IgD-negative memory B cell (primary cell): ENCODE measurements around the gene RPF1. TPM values are rescaled to one million over a fixed set of nuclear protein-coding genes. Genes with fewer than 3 reads are reported as not detected.
"Not testable (repeated sequence)": the region's sequence is repeated elsewhere in the genome, so short reads cannot be mapped to it uniquely, and the experiment has no call there.

Source experiments
- H3K27ac Mint-ChIP-seq, 3 donors: one replicate each; pipeline ENCODE4 v1.8.0; 2020 to 2022; ENCODE audit warnings: mild to moderate bottlenecking in 3 of 3, mixed read lengths in 3 of 3, moderate library complexity in 1 of 3
- H3K27me3 Mint-ChIP-seq: one replicate; pipeline ENCODE4 v1.8.0; 2021; ENCODE audit warnings: mixed read lengths
- H3K36me3 Mint-ChIP-seq: one replicate; pipeline ENCODE4 v1.8.0; 2020; ENCODE audit warnings: mild to moderate bottlenecking, mixed read lengths
- H3K4me1 Mint-ChIP-seq, 3 donors: one replicate each; pipeline ENCODE4 v1.8.0; 2020 to 2022; ENCODE audit warnings: mixed read lengths in 3 of 3, mild to moderate bottlenecking in 1 of 3
- H3K4me3 Mint-ChIP-seq, 4 donors: one replicate each; pipeline ENCODE4 v1.8.0; 2020 to 2022; ENCODE audit warnings: mild to moderate bottlenecking in 4 of 4, mixed read lengths in 4 of 4, moderate library complexity in 3 of 4
- H3K9me3 Mint-ChIP-seq, 3 donors: one replicate each; pipeline ENCODE4 v1.8.0; 2020 to 2021; ENCODE audit warnings: mixed read lengths in 3 of 3, mild to moderate bottlenecking in 1 of 3
- polyA plus RNA-seq: library from polyadenylated mRNA; unstranded; fragments of 300-500 nt; fragmentation: Illumina TruSeq; gene quantifications from one replicate; pipeline ENCODE4 v1.2.3, GENCODE V29; 2021

The RPF1 gene, protein sequence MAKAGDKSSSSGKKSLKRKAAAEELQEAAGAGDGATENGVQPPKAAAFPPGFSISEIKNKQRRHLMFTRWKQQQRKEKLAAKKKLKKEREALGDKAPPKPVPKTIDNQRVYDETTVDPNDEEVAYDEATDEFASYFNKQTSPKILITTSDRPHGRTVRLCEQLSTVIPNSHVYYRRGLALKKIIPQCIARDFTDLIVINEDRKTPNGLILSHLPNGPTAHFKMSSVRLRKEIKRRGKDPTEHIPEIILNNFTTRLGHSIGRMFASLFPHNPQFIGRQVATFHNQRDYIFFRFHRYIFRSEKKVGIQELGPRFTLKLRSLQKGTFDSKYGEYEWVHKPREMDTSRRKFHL
- 55.2 TPM for polyA plus RNA-seq

GRCh38 chr1:84478876-84479868 is at the start of gene RPF1:
TSS of gene RPF1 (plus strand) at chr1:84479266. CDS start at chr1:84479282, 16 bp downstream.
- H3K4me3 Mint-ChIP-seq = peak within 1 kb of the TSS; percentile 96 to 100 (median 99)

DNA sequence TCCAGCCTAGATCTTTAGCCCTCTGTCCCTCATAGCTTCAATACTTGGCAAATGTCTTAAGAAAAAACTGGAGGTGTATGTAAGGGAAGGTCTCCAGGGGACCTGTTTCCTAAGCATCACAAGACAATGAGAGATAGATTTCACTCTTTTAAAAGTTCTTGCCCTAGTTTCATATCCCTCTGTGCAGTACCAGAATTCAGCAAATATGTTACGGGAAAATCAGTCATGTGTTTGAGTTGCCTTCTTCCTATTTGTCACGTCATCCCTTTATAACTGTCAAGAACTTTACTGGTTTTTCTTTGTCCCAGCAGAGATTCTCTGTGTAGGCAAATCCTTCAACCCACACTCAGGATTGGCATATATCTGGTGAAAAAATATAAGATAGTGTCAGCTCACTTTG is 48.5 kb upstream of the RPF1 start:
- no peak overlapping the region for H3K27ac Mint-ChIP-seq
- H3K4me3 Mint-ChIP-seq = peak overlapping the region in 1 of 4 donors; percentile 24
- peaks cover 5% of the 10 kb centered on the region for H3K36me3 Mint-ChIP-seq
- H3K27me3 Mint-ChIP-seq = no peaks in the 10 kb centered on the region
- peaks cover 8 to 10% (median 9%) of the 10 kb centered on the region in 3 donors for H3K4me1 Mint-ChIP-seq
- H3K9me3 Mint-ChIP-seq = peaks cover 5 to 12% (median 9%) of the 10 kb centered on the region in 3 donors

More at GRCh38 chr1:84478876-84479868, at the start of gene RPF1:
- Mint-ChIP-seq H3K27me3 (peaks cover 16% of the 10 kb centered on the region), H3K27ac (peak within 1 kb of the TSS; percentile 91 to 100 (median 97)), H3K36me3 (peaks cover 10% of the 10 kb centered on the region), H3K4me1 (peaks cover 26 to 41% (median 31%) of the 10 kb centered on the region in 3 donors), H3K9me3 (peaks cover 7 to 15% (median 8%) of the 10 kb centered on the region in 3 donors)

- peaks cover 5% of the 10 kb centered on the region for H3K36me3 Mint-ChIP-seq
- H3K27me3 Mint-ChIP-seq = no peaks in the 10 kb centered on the region
- peak overlapping the region; percentile 53 to 86 (median 70) for H3K4me3 Mint-ChIP-seq
- peaks cover 5 to 12% (median 9%) of the 10 kb centered on the region in 3 donors for H3K9me3 Mint-ChIP-seq
- H3K27ac Mint-ChIP-seq = peak overlapping the region; percentile 12 to 59 (median 30)
- peaks cover 8 to 11% (median 10%) of the 10 kb centered on the region in 3 donors for H3K4me1 Mint-ChIP-seq
Measured at GRCh38 chr1:84433258-84434080, 45.6 kb upstream of the RPF1 start.

DNA sequence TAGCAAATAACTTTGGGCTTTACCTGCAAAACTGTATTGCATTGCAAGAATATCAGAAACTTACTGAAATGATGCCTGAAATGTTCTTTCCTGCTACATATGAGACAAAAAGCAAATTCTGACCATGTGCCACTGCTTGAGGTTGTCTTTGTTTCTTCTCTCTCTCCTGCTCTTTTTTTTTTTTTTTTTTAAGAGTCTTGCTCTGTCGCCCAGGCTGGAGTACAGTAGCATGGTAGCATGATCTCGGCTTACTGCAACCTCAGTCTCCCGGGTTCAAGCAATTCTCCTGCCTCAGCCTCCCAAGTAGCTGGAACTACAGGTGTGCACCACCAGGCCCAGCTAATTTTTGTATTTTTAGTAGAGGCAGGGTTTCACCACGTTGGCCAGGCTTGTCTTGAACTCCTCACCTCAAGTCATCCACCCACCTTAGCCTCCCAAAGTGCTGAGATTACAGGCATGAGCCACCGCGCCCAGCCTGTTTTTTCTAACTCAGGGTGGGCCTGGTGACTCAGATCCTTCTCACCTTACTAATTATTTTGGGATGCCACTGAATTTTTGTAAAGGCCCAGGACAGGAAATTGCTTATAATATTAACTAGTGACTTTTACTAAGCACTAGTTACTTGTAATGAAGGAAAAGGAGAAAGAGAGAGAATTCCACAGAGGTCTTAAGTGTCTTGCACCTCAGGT is 44.8 kb upstream of the RPF1 start:
- peak overlapping the region; percentile 12 to 30 (median 26) for H3K27ac Mint-ChIP-seq
- H3K4me3 Mint-ChIP-seq = peak overlapping the region in 2 of 4 donors; percentile 53 to 85
- peaks cover 8 to 11% (median 10%) of the 10 kb centered on the region in 3 donors for H3K4me1 Mint-ChIP-seq
- no peaks in the 10 kb centered on the region for H3K27me3 Mint-ChIP-seq
- H3K36me3 Mint-ChIP-seq = peaks cover 5% of the 10 kb centered on the region
- H3K9me3 Mint-ChIP-seq = peaks cover 5 to 12% (median 7%) of the 10 kb centered on the region in 3 donors

DNA sequence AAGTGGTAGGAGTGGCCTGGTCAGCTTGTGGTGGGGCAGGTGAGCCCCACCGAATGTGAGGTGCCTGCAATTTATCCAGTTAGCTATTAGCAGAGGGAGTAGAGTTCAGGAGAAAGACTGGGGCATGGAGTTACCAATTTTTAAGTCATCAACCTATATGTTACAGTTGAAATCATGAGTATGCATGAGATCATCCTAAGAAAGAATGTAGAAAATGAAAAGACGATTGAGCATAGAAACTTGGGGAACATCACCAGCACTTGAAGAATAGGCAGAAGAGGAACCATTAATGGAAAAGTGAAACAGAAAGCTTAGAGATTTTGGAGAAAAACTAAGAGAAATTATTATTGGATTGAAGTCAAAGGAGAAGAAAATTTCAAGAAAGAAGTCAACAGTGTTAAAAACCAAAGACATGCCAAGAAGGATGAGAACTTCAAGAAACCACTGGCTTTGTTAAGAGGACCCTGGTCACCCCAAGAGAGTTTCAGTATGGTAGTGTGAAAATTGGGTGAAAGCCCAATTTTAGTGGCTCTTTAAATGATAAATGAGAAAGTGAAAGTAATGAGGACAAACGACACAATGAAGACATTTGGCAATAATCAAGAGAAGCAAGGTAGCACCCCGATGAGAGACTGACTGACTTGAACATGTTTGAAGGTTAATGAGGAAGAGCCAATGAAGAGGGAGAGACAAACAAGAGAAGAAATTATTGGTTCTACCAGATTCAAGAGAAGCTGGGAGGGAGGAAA is 44.1 kb upstream of the RPF1 start:
- Mint-ChIP-seq H3K36me3 (peaks cover 1% of the 10 kb centered on the region), H3K4me3 (no peak overlapping the region), H3K27ac (no peak overlapping the region), H3K4me1 (peaks cover 8 to 12% (median 10%) of the 10 kb centered on the region in 3 donors), H3K27me3 (no peaks in the 10 kb centered on the region), H3K9me3 (peaks cover 2 to 7% (median 5%) of the 10 kb centered on the region in 3 donors)

GRCh38 chr1:84436876-84437655 is 42.0 kb upstream of the RPF1 start:
- H3K4me1 Mint-ChIP-seq = peaks cover 9 to 12% (median 10%) of the 10 kb centered on the region in 3 donors
- no peaks in the 10 kb centered on the region for H3K36me3 Mint-ChIP-seq
- H3K27ac Mint-ChIP-seq = peak overlapping the region in 1 of 3 donors; percentile 4
- no peaks in the 10 kb centered on the region for H3K27me3 Mint-ChIP-seq
- H3K9me3 Mint-ChIP-seq = no peaks in the 10 kb centered on the region
- H3K4me3 Mint-ChIP-seq = peak overlapping the region in 1 of 4 donors; percentile 88

DNA sequence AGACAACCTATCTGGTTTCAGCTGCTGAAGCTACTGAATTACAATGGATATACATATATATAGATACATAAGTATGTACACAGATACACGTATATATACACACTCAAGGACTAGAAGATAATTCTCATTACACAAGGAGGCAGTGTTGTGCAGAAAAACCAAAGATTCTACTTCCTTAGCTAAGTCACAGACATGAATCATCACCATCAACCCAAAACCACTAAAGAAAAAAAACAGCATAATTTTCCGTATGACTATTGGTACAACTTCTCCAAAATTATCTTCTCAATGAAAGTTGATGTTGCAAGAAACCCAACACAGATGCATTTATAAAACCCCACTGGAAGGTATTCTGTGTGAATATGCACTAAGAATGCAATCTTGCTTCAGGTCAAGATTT is 36.8 kb upstream of the RPF1 start:
- Mint-ChIP-seq H3K27me3 (peaks cover 7% of the 10 kb centered on the region), H3K4me3 (peak overlapping the region in 1 of 4 donors; percentile 39), H3K9me3 (peaks cover 0 to 2% (median 0%) of the 10 kb centered on the region in 3 donors), H3K27ac (peak overlapping the region in 1 of 3 donors; percentile 71), H3K36me3 (peaks cover 7% of the 10 kb centered on the region), H3K4me1 (peaks cover 0 to 13% (median 9%) of the 10 kb centered on the region in 3 donors)

DNA sequence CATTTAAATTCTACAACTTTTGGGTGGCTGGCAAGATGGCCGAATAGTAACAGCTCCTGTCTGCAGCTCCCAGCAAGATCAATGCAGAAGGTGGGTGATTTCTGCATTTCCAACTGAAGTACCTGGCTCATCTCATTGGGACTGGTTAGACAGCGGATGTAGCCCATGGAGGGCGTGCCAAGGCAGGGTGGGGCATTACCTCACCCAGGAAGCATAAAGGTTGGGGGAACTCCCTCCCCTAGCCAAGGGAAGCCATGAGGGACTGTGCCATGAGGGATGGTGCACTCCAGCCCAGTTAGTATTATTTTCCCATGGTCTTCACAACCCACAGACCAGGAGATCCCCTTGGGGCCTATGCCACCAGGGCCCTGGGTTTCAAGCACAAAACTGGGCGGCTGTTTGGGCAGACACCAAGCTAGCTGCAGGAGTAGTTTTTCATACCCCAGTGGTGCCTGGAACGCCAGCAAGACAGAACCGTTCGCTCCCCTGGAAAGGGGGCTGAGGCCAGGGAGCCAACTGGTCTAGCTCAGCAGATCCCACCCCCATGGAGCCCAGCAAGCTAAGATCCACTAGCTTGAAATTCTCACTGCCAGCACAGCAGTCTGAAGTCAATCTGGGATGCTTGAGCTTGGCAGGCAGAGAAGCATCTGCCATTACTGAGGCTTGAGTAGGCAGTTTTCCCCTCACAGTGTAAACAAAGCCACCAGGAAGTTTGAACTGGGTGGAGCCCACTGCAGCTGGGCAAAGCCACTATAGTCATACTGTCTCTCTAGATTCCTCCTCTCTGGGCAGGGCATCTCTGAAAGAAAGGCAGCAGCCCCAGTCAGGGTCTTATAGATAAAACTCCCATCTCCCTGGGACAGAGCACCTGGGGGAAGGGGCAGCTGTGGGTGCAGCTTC is 36.1 kb upstream of the RPF1 start:
- H3K27ac Mint-ChIP-seq = peak overlapping the region in 1 of 3 donors; percentile 71
- not testable (repeated sequence) for H3K9me3 Mint-ChIP-seq, H3K36me3 Mint-ChIP-seq, H3K27me3 Mint-ChIP-seq
- H3K4me3 Mint-ChIP-seq = peak overlapping the region in 2 of 4 donors; percentile 61 to 73
- H3K4me1 Mint-ChIP-seq = peaks cover 0 to 13% (median 6%) of the 10 kb centered on the region in 3 donors

- H3K4me1 Mint-ChIP-seq, H3K27ac Mint-ChIP-seq, H3K36me3 Mint-ChIP-seq, H3K4me3 Mint-ChIP-seq, H3K9me3 Mint-ChIP-seq: not testable (repeated sequence)
- H3K27me3 Mint-ChIP-seq = peaks cover 13% of the 10 kb centered on the region
Measured at GRCh38 chr1:84448704-84449103, 30.4 kb upstream of the RPF1 start.

GRCh38 chr1:84450910-84451309 is 28.2 kb upstream of the RPF1 start:
- Mint-ChIP-seq H3K4me3 (no peak overlapping the region), H3K36me3 (peaks cover 2% of the 10 kb centered on the region), H3K9me3 (peaks cover 0 to 6% (median 0%) of the 10 kb centered on the region in 3 donors), H3K27ac (no peak overlapping the region), H3K4me1 (no peaks in the 10 kb centered on the region), H3K27me3 (peaks cover 10% of the 10 kb centered on the region)

DNA sequence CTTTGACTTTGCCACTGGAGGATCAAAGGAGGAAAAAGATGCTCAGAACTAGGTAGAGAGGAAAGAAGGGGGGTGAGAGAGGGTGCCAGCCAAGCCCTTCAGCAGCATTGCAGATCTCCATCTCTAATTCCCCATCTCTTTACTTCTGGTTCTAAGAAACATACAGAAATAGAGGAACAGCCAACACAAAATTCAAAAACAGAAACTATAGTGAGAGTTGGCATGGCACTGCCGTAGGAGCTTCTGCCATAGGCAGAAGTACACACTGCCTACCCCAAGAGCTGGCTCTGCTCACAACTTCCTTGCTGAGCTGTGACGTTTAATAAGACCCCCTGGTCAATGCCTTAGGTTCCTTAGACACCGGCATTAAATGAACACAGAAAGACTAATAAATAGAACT is 26.6 kb upstream of the RPF1 start:
- Mint-ChIP-seq H3K27ac (no peak overlapping the region), H3K9me3 (peaks cover 0 to 6% (median 0%) of the 10 kb centered on the region in 3 donors), H3K36me3 (no peaks in the 10 kb centered on the region), H3K4me3 (no peak overlapping the region), H3K27me3 (peaks cover 5% of the 10 kb centered on the region), H3K4me1 (no peaks in the 10 kb centered on the region)

- Mint-ChIP-seq H3K27ac (no peak overlapping the region), H3K36me3 (no peaks in the 10 kb centered on the region), H3K4me1 (no peaks in the 10 kb centered on the region), H3K9me3 (peaks cover 0 to 2% (median 1%) of the 10 kb centered on the region in 3 donors), H3K4me3 (no peak overlapping the region), H3K27me3 (peaks cover 20% of the 10 kb centered on the region)
Measured at GRCh38 chr1:84462118-84462517, 16.9 kb upstream of the RPF1 start.
